CD8-positive, alpha-beta memory T cell (primary cell): ENCODE measurements around the gene PLEKHA6. TPM values are rescaled to one million over a fixed set of nuclear protein-coding genes. Genes with fewer than 3 reads are reported as not detected.

ENCODE experiments used
- CTCF ChIA-PET: fragments of 350-600 bp; sonication (Branson Sonifier 250); formaldehyde crosslinking; loops from one replicate; lab custom pipeline; 2021; ENCODE audit warnings: antibody characterized with exemption; lab: Charles Lee
- POLR2A ChIA-PET: fragments of 350-600 bp; sonication (Branson Sonifier 250); formaldehyde crosslinking; loops from one replicate; lab custom pipeline; 2021; ENCODE audit warnings: antibody characterized with exemption; lab: Charles Lee
- DNase-seq, 5 donors: peaks; one replicate each; pipeline versions ENCODE4 v3.0.0 to v3.0.0-alpha.2; 2020 to 2022; ENCODE audit warnings: mixed read lengths in 1 of 5
- H3K27ac ChIP-seq: one replicate; pipeline ENCODE4 v1.7.0; 2013; ENCODE audit warnings: low read depth, mild to moderate bottlenecking, low read length, moderate library complexity
- H3K27me3 ChIP-seq: 2 replicates; pipeline ENCODE4 v1.7.0; 2013; ENCODE audit warnings: low read length, mild to moderate bottlenecking; ENCODE audit not compliant: insufficient read depth, poor library complexity, severe bottlenecking
- H3K36me3 ChIP-seq: 2 replicates; pipeline ENCODE4 v1.7.0; 2013; ENCODE audit warnings: mild to moderate bottlenecking, low read length, moderate library complexity; ENCODE audit not compliant: insufficient read depth
- H3K4me1 ChIP-seq: 2 replicates; pipeline ENCODE4 v1.7.0; 2013; ENCODE audit warnings: mild to moderate bottlenecking, low read length, moderate library complexity; ENCODE audit not compliant: insufficient read depth
- H3K4me3 ChIP-seq: 2 replicates; pipeline ENCODE4 v1.7.0; 2013; ENCODE audit warnings: mild to moderate bottlenecking, low read length
- H3K9me3 ChIP-seq: 2 replicates; pipeline ENCODE4 v1.7.0; 2013; ENCODE audit warnings: mild to moderate bottlenecking, low read length
- H3K27ac Mint-ChIP-seq, 8 donors: one replicate each; pipeline ENCODE4 v1.8.0; 2020 to 2021; ENCODE audit warnings: mixed read lengths in 8 of 8, mild to moderate bottlenecking in 6 of 8, inconsistent platforms in 3 of 8, moderate library complexity in 3 of 8
- H3K27me3 Mint-ChIP-seq, 2 donors: one replicate each; pipeline ENCODE4 v1.8.0; 2020 to 2021; ENCODE audit warnings: mixed read lengths in 2 of 2, mild to moderate bottlenecking in 1 of 2, moderate library complexity in 1 of 2
- H3K36me3 Mint-ChIP-seq, 3 donors: one replicate each; pipeline ENCODE4 v1.8.0; 2020 to 2021; ENCODE audit warnings: mixed read lengths in 3 of 3, inconsistent platforms in 1 of 3, mild to moderate bottlenecking in 1 of 3
- H3K4me1 Mint-ChIP-seq, 3 donors: one replicate each; pipeline ENCODE4 v1.8.0; 2020 to 2021; ENCODE audit warnings: mixed read lengths in 3 of 3, inconsistent platforms in 1 of 3, mild to moderate bottlenecking in 1 of 3
- H3K4me3 Mint-ChIP-seq, 7 donors: one replicate each; pipeline ENCODE4 v1.8.0; 2020 to 2021; ENCODE audit warnings: mixed read lengths in 7 of 7, mild to moderate bottlenecking in 6 of 7, moderate library complexity in 4 of 7, inconsistent platforms in 2 of 7
- H3K9me3 Mint-ChIP-seq, 5 donors: one replicate each; pipeline ENCODE4 v1.8.0; 2020 to 2022; ENCODE audit warnings: mixed read lengths in 5 of 5, mild to moderate bottlenecking in 3 of 5, moderate library complexity in 2 of 5, inconsistent platforms in 1 of 5
- polyA plus RNA-seq: library from polyadenylated mRNA; unstranded; fragments of 300-500 nt; fragmentation: Illumina TruSeq; gene quantifications from one replicate; pipeline ENCODE4 v1.2.3, GENCODE V29; 2021
- total RNA-seq, 2 experiments: library from RNA; stranded (reverse); gene quantifications; one replicate each; pipeline ENCODE4 v1.2.3, GENCODE V29; 2021

The PLEKHA6 gene
- total and polyA plus RNA-seq, 3 experiments from 2014 or later = 0.09 to 0.13 TPM; not detected in 1

DNA sequence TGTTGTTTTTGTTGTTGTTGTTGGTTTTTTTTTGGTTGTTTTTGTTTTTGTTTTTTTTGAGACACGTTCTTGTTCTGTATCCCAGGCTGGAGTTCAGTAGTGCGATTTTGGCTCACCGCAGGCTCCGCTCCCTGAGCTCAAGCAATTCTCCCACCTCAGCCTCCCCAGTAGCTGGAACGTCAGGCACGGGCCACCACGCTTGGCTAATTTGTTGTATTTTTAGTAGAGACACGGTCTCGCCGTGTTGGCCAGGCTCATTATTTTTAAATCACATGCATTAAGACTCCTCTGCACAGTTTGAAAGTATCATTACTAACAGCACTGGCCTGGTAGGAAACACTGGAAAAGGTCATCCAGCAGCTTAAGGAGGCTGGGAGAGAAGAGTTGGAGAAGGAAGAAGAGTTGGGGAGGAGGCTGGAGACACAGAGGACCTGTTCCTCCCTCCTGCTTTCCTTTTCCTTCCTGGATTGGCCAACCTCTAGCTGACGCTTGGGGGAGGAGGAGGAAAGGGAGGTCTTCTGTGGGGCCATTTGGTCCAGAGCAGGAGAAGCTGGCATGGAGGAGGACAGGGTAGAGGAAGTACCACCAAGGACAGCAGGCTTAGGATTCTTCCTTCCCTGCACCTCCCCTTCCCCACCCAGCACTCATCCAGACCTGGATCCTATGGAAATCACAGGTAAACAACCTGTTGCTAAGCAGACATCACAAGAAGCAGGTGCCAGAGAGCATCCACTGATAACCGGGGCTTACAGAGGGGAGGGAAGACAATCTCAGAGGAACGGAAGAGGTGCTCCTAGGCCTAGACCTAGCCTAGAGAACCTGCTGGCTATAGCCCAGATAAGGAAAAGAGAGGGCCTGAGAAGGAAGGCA lies 74.1 kb downstream of the PLEKHA6 start:
- no peaks in the 10 kb centered on the region for H3K27me3 ChIP-seq
- H3K9me3 Mint-ChIP-seq = peaks cover 0 to 4% (median 0%) of the 10 kb centered on the region in 5 donors
- H3K27ac ChIP-seq = no peak overlapping the region
- no peaks in the 10 kb centered on the region for H3K9me3 ChIP-seq
- peak overlapping the region in 4 of 8 donors; percentile 17 to 91 (median 66) for H3K27ac Mint-ChIP-seq
- no peak for DNase-seq
- ChIA-PET CTCF (no interaction called here), POLR2A (no interaction called here)
- H3K4me1 ChIP-seq = peaks cover 19% of the 10 kb centered on the region
- peak overlapping the region in 4 of 7 donors; percentile 32 to 87 (median 56) for H3K4me3 Mint-ChIP-seq
- H3K4me3 ChIP-seq = no peak overlapping the region
- H3K36me3 Mint-ChIP-seq = no peaks in the 10 kb centered on the region
- H3K4me1 Mint-ChIP-seq = peaks cover 26 to 30% (median 28%) of the 10 kb centered on the region in 3 donors
- H3K27me3 Mint-ChIP-seq = peaks cover 13 to 39% of the 10 kb centered on the region in 2 donors
- H3K36me3 ChIP-seq = no peaks in the 10 kb centered on the region

- peaks cover 19% of the 10 kb centered on the region for H3K4me1 ChIP-seq
- Mint-ChIP-seq H3K4me3 (no peak overlapping the region), H3K9me3 (peaks cover 0 to 1% (median 0%) of the 10 kb centered on the region in 5 donors), H3K27ac (no peak overlapping the region), H3K36me3 (no peaks in the 10 kb centered on the region), H3K4me1 (peaks cover 26 to 30% (median 28%) of the 10 kb centered on the region in 3 donors), H3K27me3 (peaks cover 13 to 39% of the 10 kb centered on the region in 2 donors)
- CTCF ChIA-PET = no interaction called here
- H3K36me3 ChIP-seq = no peaks in the 10 kb centered on the region
- POLR2A ChIA-PET = no interaction called here
- no peak for DNase-seq
- no peaks in the 10 kb centered on the region for H3K9me3 ChIP-seq
- H3K27me3 ChIP-seq = peaks cover 4% of the 10 kb centered on the region
- H3K27ac ChIP-seq = no peak overlapping the region
- no peak overlapping the region for H3K4me3 ChIP-seq
These were observed 74.8 kb downstream of the PLEKHA6 start for GRCh38 chr1:204284929-204285328.

DNA sequence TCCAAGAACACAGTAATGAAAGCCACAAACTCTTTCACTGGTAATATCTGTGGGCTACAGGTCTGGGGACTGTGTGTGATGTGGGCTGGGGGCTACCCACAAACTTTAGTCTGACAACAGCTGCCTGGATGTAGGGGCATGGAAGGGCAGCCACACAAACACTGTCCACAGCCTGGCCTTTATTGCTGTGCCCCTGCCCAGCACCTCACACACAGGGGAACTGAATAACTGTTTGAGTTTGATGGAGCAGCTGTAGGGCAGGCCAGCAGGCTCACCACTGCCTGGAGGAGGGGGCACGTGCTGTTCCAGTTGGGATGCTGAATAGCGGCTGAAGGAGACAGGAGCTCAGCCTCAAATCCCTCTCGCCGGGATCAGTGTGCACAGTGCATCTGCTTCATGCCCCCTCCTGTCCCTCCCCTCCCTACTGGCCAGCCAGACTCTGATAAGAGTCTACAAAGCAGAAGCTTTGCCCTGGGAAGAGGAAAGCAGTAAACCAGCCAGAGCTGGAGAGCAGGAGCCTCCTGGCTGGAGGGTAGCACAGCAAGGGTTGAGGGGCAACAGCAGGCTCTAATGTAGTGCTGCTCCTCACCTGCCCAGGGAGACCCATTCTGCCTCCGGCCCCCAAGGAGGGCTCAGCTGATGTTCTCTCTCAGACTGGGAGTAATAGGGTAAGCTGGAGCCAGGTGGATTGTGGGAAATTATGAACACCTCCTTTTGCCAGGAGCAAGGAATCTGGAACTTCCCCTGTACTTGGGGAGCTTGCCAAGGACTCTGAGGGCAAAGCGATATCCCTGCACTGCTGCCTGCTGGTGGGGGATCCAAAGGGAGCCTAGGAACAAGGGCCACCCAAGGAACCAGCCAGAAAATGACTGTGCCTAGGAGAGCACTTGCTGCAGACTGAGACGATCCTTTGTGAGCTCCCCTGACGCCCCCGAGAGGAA lies 75.7 kb downstream of the PLEKHA6 start:
- CTCF ChIA-PET = interaction anchor here (1.4 kb wide), 1 partner anchor 480 kb away, joined by 3 read pairs; no protein-coding TSS in a partner anchor
- DNase-seq = no peak

GRCh38 chr1:204282761-204283221 lies 76.9 kb downstream of the PLEKHA6 start:
- Mint-ChIP-seq H3K36me3 (no peaks in the 10 kb centered on the region), H3K27ac (no peak overlapping the region), H3K4me3 (no peak overlapping the region), H3K27me3 (peaks cover 17 to 44% of the 10 kb centered on the region in 2 donors), H3K4me1 (peaks cover 23 to 24% (median 24%) of the 10 kb centered on the region in 3 donors), H3K9me3 (peaks cover 0 to 1% (median 0%) of the 10 kb centered on the region in 5 donors)
- DNase-seq = no peak
- H3K9me3 ChIP-seq = no peaks in the 10 kb centered on the region
- H3K4me1 ChIP-seq = peaks cover 19% of the 10 kb centered on the region
- no peak overlapping the region for H3K27ac ChIP-seq
- no peak overlapping the region for H3K4me3 ChIP-seq
- CTCF ChIA-PET = interaction anchor here (0.6 to 1.4 kb wide), 3 partner anchors 18 to 481 kb away, joined by 3 read pairs; no protein-coding TSS in a partner anchor
- peaks cover 4% of the 10 kb centered on the region for H3K27me3 ChIP-seq
- H3K36me3 ChIP-seq = no peaks in the 10 kb centered on the region
- POLR2A ChIA-PET = no interaction called here

More for the DNA sequence above, 75.7 kb downstream of the PLEKHA6 start:
- Histone ChIP-seq H3K27ac (no peak overlapping the region), H3K9me3 (no peaks in the 10 kb centered on the region), H3K27me3 (peaks cover 4% of the 10 kb centered on the region), H3K36me3 (no peaks in the 10 kb centered on the region), H3K4me1 (peaks cover 19% of the 10 kb centered on the region), H3K4me3 (no peak overlapping the region)
- peaks cover 12 to 38% of the 10 kb centered on the region in 2 donors for H3K27me3 Mint-ChIP-seq
- peak overlapping the region in 2 of 8 donors; percentile 27 to 68 for H3K27ac Mint-ChIP-seq
- POLR2A ChIA-PET = no interaction called here
- H3K36me3 Mint-ChIP-seq = no peaks in the 10 kb centered on the region
- H3K4me3 Mint-ChIP-seq = no peak overlapping the region
- peaks cover 26 to 30% (median 28%) of the 10 kb centered on the region in 3 donors for H3K4me1 Mint-ChIP-seq
- peaks cover 0 to 1% (median 0%) of the 10 kb centered on the region in 5 donors for H3K9me3 Mint-ChIP-seq

GRCh38 chr1:204280099-204280961 lies 79.4 kb downstream of the PLEKHA6 start:
- Mint-ChIP-seq H3K9me3 (peaks cover 0 to 1% (median 0%) of the 10 kb centered on the region in 5 donors), H3K36me3 (no peaks in the 10 kb centered on the region), H3K4me3 (no peak overlapping the region), H3K27me3 (peaks cover 25 to 61% of the 10 kb centered on the region in 2 donors), H3K27ac (peak overlapping the region in 2 of 8 donors; percentile 40 to 57), H3K4me1 (no peaks in the 10 kb centered on the region)
- peaks cover 4% of the 10 kb centered on the region for H3K27me3 ChIP-seq
- H3K36me3 ChIP-seq = no peaks in the 10 kb centered on the region
- CTCF ChIA-PET = no interaction called here
- DNase-seq = no peak
- H3K27ac ChIP-seq = no peak overlapping the region
- POLR2A ChIA-PET = no interaction called here
- no peak overlapping the region for H3K4me3 ChIP-seq
- H3K4me1 ChIP-seq = no peaks in the 10 kb centered on the region
- H3K9me3 ChIP-seq = no peaks in the 10 kb centered on the region

- ChIA-PET CTCF (interaction anchor here (1.0 kb wide), 1 partner anchor 18 kb away, joined by 3 read pairs; no protein-coding TSS in a partner anchor), POLR2A (no interaction called here)
- no peaks in the 10 kb centered on the region for H3K4me1 ChIP-seq
- H3K4me3 ChIP-seq = no peak overlapping the region
- H3K9me3 Mint-ChIP-seq = peaks cover 0 to 1% (median 0%) of the 10 kb centered on the region in 5 donors
- no peaks in the 10 kb centered on the region for H3K36me3 Mint-ChIP-seq
- DNase-seq = no peak
- H3K27me3 ChIP-seq = peaks cover 4% of the 10 kb centered on the region
- peaks cover 22 to 69% of the 10 kb centered on the region in 2 donors for H3K27me3 Mint-ChIP-seq
- no peak overlapping the region for H3K27ac ChIP-seq
- no peaks in the 10 kb centered on the region for H3K36me3 ChIP-seq
- H3K9me3 ChIP-seq = no peaks in the 10 kb centered on the region
- H3K27ac Mint-ChIP-seq = peak overlapping the region in 1 of 8 donors; percentile 89
- no peak overlapping the region for H3K4me3 Mint-ChIP-seq
- no peaks in the 10 kb centered on the region for H3K4me1 Mint-ChIP-seq
These were observed 80.8 kb downstream of the PLEKHA6 start for GRCh38 chr1:204278958-204279357.

DNA sequence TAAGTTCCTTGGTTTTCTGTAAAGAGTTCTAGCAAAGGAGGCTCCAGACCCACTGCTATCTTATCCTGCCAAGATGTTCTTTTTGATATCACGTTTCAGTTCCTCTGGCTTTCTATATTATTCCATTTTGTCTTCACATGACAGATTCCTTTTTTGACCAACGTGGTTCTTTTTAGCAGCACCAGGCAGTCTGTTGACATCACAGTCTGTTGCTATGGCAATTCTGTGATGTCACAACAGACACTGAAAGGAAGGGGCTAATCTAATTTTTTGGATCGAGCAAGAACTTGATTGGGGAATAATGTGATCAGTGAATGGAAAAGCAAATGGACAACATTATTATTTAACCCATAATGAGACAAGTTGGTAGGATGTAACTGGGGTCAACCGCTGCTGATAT lies 81.5 kb downstream of the PLEKHA6 start:
- CTCF ChIA-PET = interaction anchor here (1.0 kb wide), 1 partner anchor 18 kb away, joined by 3 read pairs; no protein-coding TSS in a partner anchor
- H3K4me3 Mint-ChIP-seq = no peak overlapping the region
- H3K27me3 Mint-ChIP-seq = peaks cover 22 to 69% of the 10 kb centered on the region in 2 donors
- H3K4me3 ChIP-seq = no peak overlapping the region
- H3K27me3 ChIP-seq = peaks cover 4% of the 10 kb centered on the region
- H3K9me3 ChIP-seq = no peaks in the 10 kb centered on the region
- H3K4me1 Mint-ChIP-seq = no peaks in the 10 kb centered on the region
- H3K36me3 ChIP-seq = no peaks in the 10 kb centered on the region
- POLR2A ChIA-PET = no interaction called here
- H3K27ac ChIP-seq = no peak overlapping the region
- DNase-seq = no peak
- H3K9me3 Mint-ChIP-seq = no peaks in the 10 kb centered on the region
- no peak overlapping the region for H3K27ac Mint-ChIP-seq
- no peaks in the 10 kb centered on the region for H3K4me1 ChIP-seq
- no peaks in the 10 kb centered on the region for H3K36me3 Mint-ChIP-seq
